ENCODE results near the gene PEX11G.

PEX11G gene

GRCh38 chr19:7488736-7489353 is at the start of gene PEX11G:
Gene PEX11G (minus strand): TSS chr19:7489035. CDS start chr19:7489010, 25 bp downstream.
- no peaks in the 10 kb centered on the region for H3F3A ChIP-seq (ENCODE audit: insufficient read depth, low read length)
- peak within 1 kb of the TSS; percentile 68 for H3K4me2 ChIP-seq (ENCODE audit: low read length)
- peak within 1 kb of the TSS; percentile 54 for H3K4me3 ChIP-seq (ENCODE audit: low read depth, low read length, poor library complexity, severe bottlenecking)
- H3K4me1 ChIP-seq (ENCODE audit: insufficient read depth, low read length, severe bottlenecking) = peaks cover 11% of the 10 kb centered on the region
- H3K9me2 ChIP-seq (ENCODE audit: low read depth, low read length) = no peaks in the 10 kb centered on the region
- no peaks in the 10 kb centered on the region for H3K79me2 ChIP-seq (ENCODE audit: insufficient read depth, low read length)
- peak within 1 kb of the TSS; percentile 49; the same call in 1 of the 2 replicates for H3K9ac ChIP-seq (ENCODE audit: low read length)
- no peaks in the 10 kb centered on the region for H3K36me3 ChIP-seq (ENCODE audit: insufficient read depth, low read length)
- H2AFZ ChIP-seq (ENCODE audit: low read length) = peak within 1 kb of the TSS; percentile 88
- TF ChIP-seq EZH2 (IDR thresholded peaks at IDR 0.05; ENCODE audit: borderline replicate concordance, low read length) = no peak
- TF ChIP-seq, protein P1, sequence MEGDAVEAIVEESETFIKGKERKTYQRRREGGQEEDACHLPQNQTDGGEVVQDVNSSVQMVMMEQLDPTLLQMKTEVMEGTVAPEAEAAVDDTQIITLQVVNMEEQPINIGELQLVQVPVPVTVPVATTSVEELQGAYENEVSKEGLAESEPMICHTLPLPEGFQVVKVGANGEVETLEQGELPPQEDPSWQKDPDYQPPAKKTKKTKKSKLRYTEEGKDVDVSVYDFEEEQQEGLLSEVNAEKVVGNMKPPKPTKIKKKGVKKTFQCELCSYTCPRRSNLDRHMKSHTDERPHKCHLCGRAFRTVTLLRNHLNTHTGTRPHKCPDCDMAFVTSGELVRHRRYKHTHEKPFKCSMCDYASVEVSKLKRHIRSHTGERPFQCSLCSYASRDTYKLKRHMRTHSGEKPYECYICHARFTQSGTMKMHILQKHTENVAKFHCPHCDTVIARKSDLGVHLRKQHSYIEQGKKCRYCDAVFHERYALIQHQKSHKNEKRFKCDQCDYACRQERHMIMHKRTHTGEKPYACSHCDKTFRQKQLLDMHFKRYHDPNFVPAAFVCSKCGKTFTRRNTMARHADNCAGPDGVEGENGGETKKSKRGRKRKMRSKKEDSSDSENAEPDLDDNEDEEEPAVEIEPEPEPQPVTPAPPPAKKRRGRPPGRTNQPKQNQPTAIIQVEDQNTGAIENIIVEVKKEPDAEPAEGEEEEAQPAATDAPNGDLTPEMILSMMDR (IDR thresholded peaks at IDR 0.05; ENCODE audit: low read length) = no peak
- no peaks in the 10 kb centered on the region for H4K20me1 ChIP-seq (ENCODE audit: insufficient read depth, low read length)
- H3K9me3 ChIP-seq (ENCODE audit: low read length) = no peaks in the 10 kb centered on the region
- H3K27me3 ChIP-seq (ENCODE audit: insufficient read depth, low read length) = no peaks in the 10 kb centered on the region; the same call in 1 of the 2 replicates
- H3K27ac ChIP-seq (ENCODE audit: low read depth, low read length, poor library complexity, severe bottlenecking) = no peak within 1 kb of the TSS

DNA sequence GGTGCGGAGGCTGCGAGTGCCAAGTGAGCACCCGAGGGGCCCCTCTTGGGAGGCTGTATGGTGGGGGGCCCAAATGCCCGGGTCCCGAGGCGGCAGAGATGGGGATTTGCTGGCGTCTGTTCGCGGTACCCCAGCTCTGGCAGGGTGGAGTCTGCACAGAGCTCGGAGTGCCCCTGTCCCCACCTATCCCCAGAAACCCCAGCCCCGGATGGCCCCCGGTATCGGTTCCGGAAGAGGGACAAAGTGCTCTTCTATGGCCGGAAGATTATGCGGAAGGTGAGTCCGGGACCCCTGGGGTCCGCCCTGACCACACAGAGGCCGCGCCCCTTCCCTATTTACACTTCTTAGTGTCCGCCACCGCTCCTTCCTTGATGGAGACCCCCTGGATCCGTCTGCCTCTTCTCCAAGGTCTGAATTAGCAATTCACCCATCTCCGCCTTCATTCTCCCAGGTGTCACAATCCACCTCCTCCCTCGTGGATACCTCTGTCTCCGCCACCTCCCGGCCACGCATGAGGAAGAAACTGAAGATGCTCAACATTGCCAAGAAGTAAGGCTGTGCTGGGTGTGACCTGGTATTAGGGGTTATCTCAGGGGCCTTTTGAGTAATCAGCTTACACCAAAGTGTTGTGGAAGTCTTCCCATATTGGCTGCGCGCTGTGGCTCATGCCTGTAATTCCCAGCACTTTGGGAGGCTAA is 47.3 kb upstream of the PEX11G start:
- peak overlapping the region; percentile 81 for H3K4me2 ChIP-seq (ENCODE audit: low read length)
- no peaks in the 10 kb centered on the region for H3K9me3 ChIP-seq (ENCODE audit: low read length)
- H3K9ac ChIP-seq (ENCODE audit: low read length) = peak overlapping the region; percentile 66
- TF ChIP-seq, protein P1 (IDR thresholded peaks at IDR 0.05; ENCODE audit: low read length) = no peak
- no peak for TF ChIP-seq EZH2 (IDR thresholded peaks at IDR 0.05; ENCODE audit: borderline replicate concordance, low read length)
- no peak overlapping the region for H2AFZ ChIP-seq (ENCODE audit: low read length)
- no peaks in the 10 kb centered on the region for H3K79me2 ChIP-seq (ENCODE audit: insufficient read depth, low read length)
- H3K4me3 ChIP-seq (ENCODE audit: low read depth, low read length, poor library complexity, severe bottlenecking) = peak overlapping the region; percentile 68
- peaks cover 24% of the 10 kb centered on the region for H3K36me3 ChIP-seq (ENCODE audit: insufficient read depth, low read length)
- H3K4me1 ChIP-seq (ENCODE audit: insufficient read depth, low read length, severe bottlenecking) = peaks cover 13% of the 10 kb centered on the region
- no peak overlapping the region for H3K27ac ChIP-seq (ENCODE audit: low read depth, low read length, poor library complexity, severe bottlenecking)
- no peaks in the 10 kb centered on the region for H3K27me3 ChIP-seq (ENCODE audit: insufficient read depth, low read length)
- H3F3A ChIP-seq (ENCODE audit: insufficient read depth, low read length) = no peaks in the 10 kb centered on the region
- no peaks in the 10 kb centered on the region for H4K20me1 ChIP-seq (ENCODE audit: insufficient read depth, low read length)
- no peaks in the 10 kb centered on the region for H3K9me2 ChIP-seq (ENCODE audit: low read depth, low read length)

GRCh38 chr19:7535047-7535997 is 46.5 kb upstream of the PEX11G start, which contains the start of gene PNPLA6:
Gene PNPLA6 (plus strand): TSS chr19:7535717. CDS start chr19:7535789, 72 bp downstream.
- Histone ChIP-seq H3K9ac (ENCODE audit: low read length) (peak within 1 kb of the TSS; percentile 66), H4K20me1 (ENCODE audit: insufficient read depth, low read length) (no peaks in the 10 kb centered on the region), H3K27ac (ENCODE audit: low read depth, low read length, poor library complexity, severe bottlenecking) (peak within 1 kb of the TSS; percentile 5), H3K4me1 (ENCODE audit: insufficient read depth, low read length, severe bottlenecking) (peaks cover 13% of the 10 kb centered on the region), H3K79me2 (ENCODE audit: insufficient read depth, low read length) (no peaks in the 10 kb centered on the region), H2AFZ (ENCODE audit: low read length) (no peak within 1 kb of the TSS), H3K4me3 (ENCODE audit: low read depth, low read length, poor library complexity, severe bottlenecking) (peak within 1 kb of the TSS; percentile 68), H3K9me3 (ENCODE audit: low read length) (no peaks in the 10 kb centered on the region), H3K27me3 (ENCODE audit: insufficient read depth, low read length) (no peaks in the 10 kb centered on the region), H3F3A (ENCODE audit: insufficient read depth, low read length) (no peaks in the 10 kb centered on the region), H3K4me2 (ENCODE audit: low read length) (peak within 1 kb of the TSS; percentile 81), H3K9me2 (ENCODE audit: low read depth, low read length) (no peaks in the 10 kb centered on the region), H3K36me3 (ENCODE audit: insufficient read depth, low read length) (peaks cover 15% of the 10 kb centered on the region)
- TF ChIP-seq EZH2 (IDR thresholded peaks at IDR 0.05; ENCODE audit: borderline replicate concordance, low read length) = no peak

Measured in OCI-LY1 (cell line).